Stimulated activated CD8-positive, alpha-beta memory T cell treated with anti-CD3 and anti-CD28 coated beads, Interleukin-12 subunit alpha, Interleukin-12 subunit beta, amount 100 ng/mL, for 4 hours (primary cell): ENCODE measurements around the gene GRB14.
"Not testable (repeated sequence)": the region's sequence is repeated elsewhere in the genome, so short reads cannot be mapped to it uniquely, and the experiment has no call there.

Source experiments
- DNase-seq: peaks from one replicate; pipeline ENCODE4 v3.0.0-alpha.2; 2020; ENCODE audit warnings: low read depth

GRB14 gene

GRCh38 chr2:164558450-164558849 is 62.8 kb downstream of the GRB14 start:
- DNase-seq = no peak

DNA sequence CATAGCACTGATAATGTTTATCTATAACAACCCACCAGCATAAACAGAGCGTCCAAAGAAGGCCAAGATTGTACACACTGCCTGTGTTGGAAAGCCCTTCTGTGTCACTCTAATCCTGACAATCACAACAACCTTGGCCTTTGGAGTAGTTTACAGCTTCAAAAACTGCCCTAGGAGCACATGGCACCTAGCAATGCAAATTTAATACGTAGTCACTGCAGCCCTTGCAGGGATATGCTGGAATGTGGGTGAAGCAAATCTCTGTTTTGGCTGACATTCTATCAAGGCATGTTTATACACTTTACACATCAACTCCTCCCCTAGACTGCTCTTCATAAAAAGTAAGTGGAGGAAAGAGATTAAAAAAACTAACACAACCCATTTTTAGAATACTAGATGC is 66.8 kb downstream of the GRB14 start:
- no peak for DNase-seq

DNA sequence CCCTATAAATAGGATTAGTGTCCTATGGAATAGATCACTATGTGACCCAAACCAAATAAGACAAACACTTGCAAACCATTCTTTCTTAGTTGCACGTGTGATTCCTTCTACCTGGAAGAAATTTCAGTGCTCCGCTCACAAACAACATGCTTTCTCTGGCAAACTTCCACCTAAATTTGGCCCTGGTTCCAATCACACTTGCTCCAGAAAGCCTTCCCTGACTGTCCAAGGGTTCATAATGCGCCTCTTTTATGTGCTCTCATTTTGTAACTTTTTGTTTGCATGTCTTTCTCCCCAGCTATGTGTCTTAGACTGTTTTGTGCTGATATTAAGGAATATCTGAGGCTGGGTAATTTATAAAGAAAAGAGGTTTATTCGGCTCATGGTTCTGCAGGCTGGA is 69.8 kb downstream of the GRB14 start:
- no peak for DNase-seq

- DNase-seq = not testable (repeated sequence)
These were observed 71.6 kb downstream of the GRB14 start for GRCh38 chr2:164549705-164550104.

DNA sequence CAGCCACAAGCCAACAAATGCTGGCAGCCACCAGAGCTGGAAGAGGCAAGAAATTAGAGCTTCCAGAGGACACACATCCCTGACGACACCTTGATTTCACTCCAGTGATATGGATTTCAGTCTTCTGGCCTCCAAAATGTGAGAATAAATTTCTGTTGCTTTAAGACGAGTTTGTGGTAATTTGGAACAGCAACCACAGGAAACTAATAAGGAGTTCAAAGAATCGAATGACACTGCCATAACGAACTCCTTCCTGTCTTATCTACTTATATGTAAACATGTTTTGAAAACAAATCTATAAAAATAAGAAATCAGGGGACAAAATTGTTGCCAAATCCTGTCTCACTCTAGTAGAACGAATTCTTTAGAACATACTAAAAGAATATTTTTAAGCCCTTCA is 75.8 kb downstream of the GRB14 start:
- DNase-seq = no peak

GRCh38 chr2:164542581-164543021 is 78.7 kb downstream of the GRB14 start:
- no peak for DNase-seq

DNA sequence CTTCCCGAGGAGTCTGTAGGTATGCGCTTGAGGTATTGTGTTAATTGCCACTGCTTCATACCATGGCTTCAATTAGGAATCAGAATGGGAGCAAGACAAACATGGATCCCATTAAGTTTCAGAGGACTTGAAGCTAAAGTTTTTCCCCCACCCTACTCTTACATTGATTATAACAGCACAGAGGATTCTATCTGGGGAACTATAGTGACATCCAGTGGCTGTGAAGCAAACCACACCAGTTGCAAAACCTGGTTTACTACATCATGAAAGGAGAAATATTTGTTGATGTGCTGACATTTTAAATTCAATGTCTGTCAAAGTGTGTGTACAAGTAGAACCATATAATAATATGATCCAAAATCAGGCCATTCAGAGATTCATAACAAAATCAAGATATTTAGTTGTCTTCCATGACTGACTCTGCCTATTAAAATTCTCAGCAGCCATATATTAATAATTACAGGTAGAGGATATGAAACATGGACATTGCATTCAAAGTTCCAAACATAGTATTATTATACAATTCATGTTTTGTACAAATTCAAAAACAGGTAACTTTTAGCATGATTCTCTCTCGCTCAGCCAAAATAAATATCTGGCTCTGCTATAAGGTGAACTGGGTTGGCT is 82.9 kb downstream of the GRB14 start:
- DNase-seq = no peak

- DNase-seq = no peak
These were observed 85.8 kb downstream of the GRB14 start for GRCh38 chr2:164535280-164536025.

DNA sequence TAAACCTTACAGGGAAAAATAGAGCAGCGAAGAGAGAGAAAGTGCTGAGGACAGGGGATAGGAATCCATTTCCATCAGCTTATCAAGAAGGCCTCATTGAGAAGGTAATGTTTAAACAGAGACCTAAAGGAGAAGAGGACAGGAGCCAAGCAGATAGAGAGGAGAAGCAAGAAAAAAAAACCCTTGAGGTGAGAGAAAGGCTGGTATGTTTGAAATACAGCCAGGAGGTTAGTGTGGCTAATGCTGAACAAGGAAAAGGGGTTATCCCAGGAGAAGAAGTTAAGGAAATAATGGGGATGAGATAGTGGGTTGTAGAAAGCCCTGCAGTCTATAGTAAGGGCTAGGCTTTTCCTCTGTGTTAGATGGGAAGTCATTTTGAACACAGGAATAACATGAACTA is 90.8 kb downstream of the GRB14 start:
- no peak for DNase-seq

- DNase-seq = no peak
These were observed 97.6 kb downstream of the GRB14 start for GRCh38 chr2:164523726-164524125.

DNA sequence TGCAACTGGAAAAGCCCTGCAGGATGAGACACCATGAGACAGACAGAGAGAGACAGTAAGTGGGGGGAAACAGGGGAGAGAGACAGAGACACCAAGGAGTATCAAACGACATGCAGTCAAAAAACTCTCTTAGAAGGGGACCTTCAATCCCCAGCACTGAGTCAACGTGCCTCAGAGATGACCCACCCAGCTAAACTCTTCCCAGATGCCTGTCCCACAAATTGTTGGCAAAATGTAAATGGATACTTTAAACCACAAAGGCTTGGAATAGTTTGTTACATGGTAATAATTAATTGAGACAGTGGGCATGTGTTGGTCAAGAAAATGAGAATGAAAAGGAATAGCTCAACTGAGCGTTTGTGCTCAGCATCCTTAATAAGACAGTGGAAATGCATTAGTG is 98.3 kb downstream of the GRB14 start:
- DNase-seq = no peak

DNA sequence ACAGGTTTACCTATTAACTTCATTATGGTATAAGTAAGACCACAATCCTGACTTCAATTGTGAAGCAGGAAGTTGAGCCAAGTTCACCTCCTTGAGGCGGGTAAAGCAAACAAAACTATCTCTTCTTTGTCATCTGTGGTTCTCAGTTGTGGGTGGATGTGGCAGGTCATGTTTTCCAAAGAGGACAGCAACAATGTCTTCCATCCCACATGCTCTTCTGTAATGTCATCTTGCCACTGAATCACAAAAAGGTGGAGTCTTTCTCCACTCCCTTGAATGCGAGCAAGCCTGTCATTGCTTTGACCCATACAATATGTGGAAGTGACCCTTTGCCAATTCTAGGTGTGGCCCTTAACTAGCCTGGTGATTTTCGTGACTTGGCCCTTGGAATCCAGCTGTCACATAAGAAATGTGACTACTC is 98.7 kb downstream of the GRB14 start:
- no peak for DNase-seq

DNA sequence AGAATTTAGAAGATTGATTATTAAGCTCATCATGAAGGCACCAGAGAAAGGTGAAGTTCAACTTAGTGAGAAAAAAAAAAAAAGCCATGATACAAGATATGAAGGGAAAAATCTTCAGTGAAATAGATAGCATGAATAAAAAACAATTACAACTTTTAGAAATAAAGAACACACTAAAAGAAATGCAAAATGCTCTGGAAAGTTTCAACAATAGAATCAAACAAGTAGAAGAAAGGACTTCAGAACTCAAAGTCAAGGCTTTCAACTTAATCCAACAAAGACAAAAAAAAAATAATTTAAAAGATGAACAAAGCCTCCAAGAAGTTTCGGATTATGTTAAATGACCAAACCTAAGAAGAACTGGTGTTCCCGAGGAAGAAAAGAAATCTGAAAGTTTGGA is 105.5 kb downstream of the GRB14 start:
- no peak for DNase-seq

- no peak for DNase-seq
These were observed 106.3 kb downstream of the GRB14 start for GRCh38 chr2:164515030-164515429.

- DNase-seq = no peak
These were observed 106.8 kb downstream of the GRB14 start for GRCh38 chr2:164514491-164514890.

- DNase-seq = no peak
These were observed 108.4 kb downstream of the GRB14 start for GRCh38 chr2:164512871-164513270.

GRCh38 chr2:164511738-164512137 is 109.5 kb downstream of the GRB14 start:
- DNase-seq = no peak

GRCh38 chr2:164510895-164511294 is 110.4 kb downstream of the GRB14 start:
- no peak for DNase-seq

DNA sequence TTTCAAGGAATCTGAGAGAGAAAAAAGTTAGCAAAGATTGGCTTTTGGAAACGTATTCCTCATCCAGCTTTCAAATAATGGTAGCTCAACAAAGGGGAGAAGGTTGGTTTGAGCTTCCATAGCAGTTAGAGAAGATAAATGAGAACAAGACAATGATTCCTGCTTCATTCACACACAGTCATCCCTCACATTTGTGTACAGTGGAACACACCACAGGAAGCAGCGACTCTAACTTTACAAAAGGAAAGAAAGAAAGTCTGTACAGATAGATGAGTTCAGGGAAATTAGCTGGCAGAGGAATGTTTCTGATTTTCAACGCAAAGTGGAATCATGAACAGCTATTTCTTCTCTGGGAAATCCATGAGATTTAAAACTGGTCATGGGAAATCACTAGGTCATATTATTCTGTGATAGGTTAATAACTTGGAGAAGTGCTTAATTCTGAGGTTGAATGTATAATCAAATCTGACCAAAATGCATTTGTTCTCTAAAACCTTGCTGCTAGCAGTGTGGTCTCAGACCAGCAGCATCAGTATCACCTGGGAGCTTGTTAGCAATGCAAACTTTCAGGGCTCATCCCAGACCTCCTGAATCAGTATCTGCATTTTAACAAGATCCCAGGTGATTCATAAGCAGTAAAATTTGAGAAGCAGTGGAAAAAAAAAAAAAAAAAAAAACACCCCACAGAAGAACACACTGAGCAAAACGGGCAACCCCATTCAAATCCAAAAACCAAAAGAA is 112.0 kb downstream of the GRB14 start:
- no peak for DNase-seq

DNA sequence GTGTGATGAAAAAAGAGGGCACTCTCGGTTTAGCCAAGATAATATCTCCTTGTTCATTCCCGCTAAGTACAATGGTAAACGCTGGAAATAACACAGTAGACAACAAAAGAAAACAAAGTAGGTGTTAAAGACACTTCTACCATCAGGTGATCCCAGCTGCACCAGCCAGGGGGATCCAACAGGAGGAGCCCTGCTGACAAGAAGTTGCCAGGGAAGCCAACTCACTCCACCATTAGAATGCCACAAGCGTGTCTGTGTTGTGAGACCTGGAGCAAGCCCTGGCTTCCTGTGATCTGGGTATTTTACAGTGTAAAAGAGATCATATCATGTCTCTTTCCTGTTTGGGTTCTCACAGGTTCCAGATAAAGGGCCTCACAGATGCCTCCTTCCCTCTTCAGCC is 117.0 kb downstream of the GRB14 start:
- DNase-seq = no peak

DNA sequence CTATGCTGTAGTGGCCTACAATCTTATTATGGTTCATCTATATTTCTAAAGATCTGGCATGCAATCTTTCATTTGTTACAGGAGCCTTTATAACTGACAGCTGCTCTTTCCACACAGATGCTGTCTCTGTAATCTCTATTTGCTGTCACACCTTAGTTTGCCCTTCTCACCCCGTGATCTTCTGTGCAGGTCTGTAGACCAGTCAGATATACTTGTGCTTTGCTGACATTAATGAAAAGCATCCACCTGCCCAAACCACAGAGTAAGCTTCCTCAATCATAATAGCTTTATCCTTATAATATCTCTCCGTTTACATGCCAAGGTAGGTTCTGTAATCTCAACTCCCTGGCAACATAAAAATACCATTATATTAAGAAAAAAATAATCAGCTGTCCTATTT is 122.4 kb downstream of the GRB14 start:
- DNase-seq = no peak

DNA sequence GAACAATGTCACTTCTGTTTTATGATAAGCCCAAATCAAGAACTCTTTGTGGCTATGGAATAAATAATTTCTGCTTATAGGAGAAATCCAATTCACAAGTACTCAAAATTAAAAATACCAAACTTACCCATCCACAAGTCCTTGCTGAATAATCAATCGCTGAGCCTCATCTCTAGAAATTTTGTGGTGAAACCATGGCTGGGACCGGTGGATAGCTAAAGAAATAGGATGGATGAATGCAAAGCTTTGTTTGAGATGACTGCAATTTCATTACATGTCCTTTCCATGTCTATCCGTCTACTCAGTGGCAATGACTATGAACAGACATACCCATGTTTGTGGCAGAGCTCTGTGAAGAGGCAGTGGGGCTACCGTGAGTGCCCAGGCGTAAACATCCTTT is 124.4 kb downstream of the GRB14 start:
- DNase-seq = no peak

GRCh38 chr2:164496421-164496820 is 124.9 kb downstream of the GRB14 start:
- no peak for DNase-seq
